Right kidney (tissue), 1 donor: Measurements from ENCODE around the gene NLRC3.

ENCODE experiments used
- DNase-seq: peaks from one replicate; pipeline ENCODE4 v3.0.0-alpha.2; 2016

The NLRC3 gene

GRCh38 chr16:3598236-3598635, 21.0 kb upstream of the NLRC3 start:
- no peak for DNase-seq

- no peak for DNase-seq
Observed at GRCh38 chr16:3597676-3598075, 20.5 kb upstream of the NLRC3 start.

- no peak for DNase-seq
Observed at GRCh38 chr16:3597226-3597625, 20.0 kb upstream of the NLRC3 start.

- DNase-seq = no peak
Observed at GRCh38 chr16:3596101-3596861, 19.1 kb upstream of the NLRC3 start.

GRCh38 chr16:3595521-3596021, 18.4 kb upstream of the NLRC3 start:
- DNase-seq = no peak

GRCh38 chr16:3595110-3595486, 17.9 kb upstream of the NLRC3 start:
- no peak for DNase-seq

- DNase-seq = no peak
Observed at GRCh38 chr16:3594316-3595109, 17.3 kb upstream of the NLRC3 start.

GRCh38 chr16:3592559-3592958, 15.4 kb upstream of the NLRC3 start:
- no peak for DNase-seq

- no peak for DNase-seq
Observed at GRCh38 chr16:3591991-3592390, 14.8 kb upstream of the NLRC3 start.

- no peak for DNase-seq
Observed at GRCh38 chr16:3591436-3591803, 14.2 kb upstream of the NLRC3 start.

GRCh38 chr16:3590736-3591435, 13.7 kb upstream of the NLRC3 start:
- no peak for DNase-seq

GRCh38 chr16:3589991-3590701, 12.9 kb upstream of the NLRC3 start:
- DNase-seq = no peak

- DNase-seq = no peak
Observed at GRCh38 chr16:3589441-3589921, 12.3 kb upstream of the NLRC3 start.

GRCh38 chr16:3589001-3589400, 11.8 kb upstream of the NLRC3 start:
- DNase-seq = no peak

GRCh38 chr16:3587547-3588110, 10.4 kb upstream of the NLRC3 start:
- no peak for DNase-seq

GRCh38 chr16:3584412-3584811, 7.2 kb upstream of the NLRC3 start:
- no peak for DNase-seq

- no peak for DNase-seq
Observed at GRCh38 chr16:3583303-3584038, 6.3 kb upstream of the NLRC3 start.

- no peak for DNase-seq
Observed at GRCh38 chr16:3582276-3583165, 5.3 kb upstream of the NLRC3 start.

GRCh38 chr16:3581392-3581791, 4.2 kb upstream of the NLRC3 start:
- no peak for DNase-seq

- peak; percentile 21 for DNase-seq
Observed at GRCh38 chr16:3580686-3581085, 3.5 kb upstream of the NLRC3 start.
